CD4-positive, alpha-beta T cell (primary cell): Measurements from ENCODE around the gene PPM1H. TPM values are rescaled to one million over a fixed set of nuclear protein-coding genes. Genes with fewer than 3 reads are reported as not detected.

Experiments
- ATAC-seq: fragments of 200-7000 bp; cut with Tn5 transposase; one replicate; pipeline ENCODE4 v1.10.0; 2022; ENCODE audit warnings: mild to moderate bottlenecking; ENCODE audit not compliant: poor library complexity
- CTCF ChIA-PET: fragments of 350-600 bp; sonication (Branson Sonifier 250); formaldehyde crosslinking; loops from one replicate; lab custom pipeline; 2021; ENCODE audit warnings: antibody characterized with exemption, inconsistent platforms; lab: Charles Lee
- POLR2A ChIA-PET: fragments of 350-600 bp; sonication (Branson Sonifier 250); formaldehyde crosslinking; loops from one replicate; lab custom pipeline; 2021; ENCODE audit warnings: antibody characterized with exemption, inconsistent platforms; lab: Charles Lee
- DNase-seq, 14 experiments: peaks; one replicate each; pipeline ENCODE4 v3.0.0-alpha.2; 2013 to 2020; ENCODE audit warnings: mixed read lengths in 2 of 14
- H3K27ac ChIP-seq, 2 donors: one replicate each; pipeline versions ENCODE4 v1.5.1 to v1.7.0; 2013; ENCODE audit warnings: low read length in 2 of 2, low read depth in 1 of 2, mild to moderate bottlenecking in 1 of 2
- H3K27me3 ChIP-seq, 2 experiments: 1 replicate in 1 of 2; 2 replicates in 1 of 2; pipeline versions ENCODE4 v1.6.1 to v1.7.0; 2013; ENCODE audit warnings: low read length in 2 of 2, control low read depth in 1 of 2, mild to moderate bottlenecking in 1 of 2, moderate library complexity in 1 of 2; ENCODE audit not compliant: insufficient read depth in 2 of 2, control insufficient read depth in 1 of 2
- H3K36me3 ChIP-seq: one replicate; pipeline ENCODE4 v1.6.1; 2013; ENCODE audit warnings: low read length, control low read depth; ENCODE audit not compliant: insufficient read depth
- H3K4me1 ChIP-seq: one replicate; pipeline ENCODE4 v1.6.1; 2013; ENCODE audit warnings: low read length, control low read depth; ENCODE audit not compliant: insufficient read depth
- H3K4me3 ChIP-seq: one replicate; pipeline ENCODE4 v1.5.1; 2013; ENCODE audit warnings: mild to moderate bottlenecking, low read length, moderate library complexity
- H3K9me3 ChIP-seq, 2 experiments: 1 replicate in 1 of 2; 2 replicates in 1 of 2; pipeline versions ENCODE4 v1.6.1 to v1.7.0; 2013; ENCODE audit warnings: low read length in 2 of 2, mild to moderate bottlenecking in 2 of 2, control low read depth in 1 of 2, moderate library complexity in 1 of 2; ENCODE audit not compliant: control insufficient read depth in 1 of 2, insufficient read depth in 1 of 2
- H3K27ac Mint-ChIP-seq: one replicate; pipeline ENCODE4 v1.8.0; 2020; ENCODE audit warnings: mixed read lengths
- H3K27me3 Mint-ChIP-seq: one replicate; pipeline ENCODE4 v1.8.0; 2021; ENCODE audit warnings: mixed read lengths
- H3K36me3 Mint-ChIP-seq: one replicate; pipeline ENCODE4 v1.8.0; 2021; ENCODE audit warnings: low read depth, mixed read lengths
- H3K4me1 Mint-ChIP-seq: one replicate; pipeline ENCODE4 v1.8.0; 2021; ENCODE audit warnings: low read depth, mixed read lengths
- H3K4me3 Mint-ChIP-seq: one replicate; pipeline ENCODE4 v1.8.0; 2020; ENCODE audit warnings: mild to moderate bottlenecking, mixed read lengths
- H3K9me3 Mint-ChIP-seq: one replicate; pipeline ENCODE4 v1.8.0; 2020; ENCODE audit warnings: mixed read lengths
- CTCF ChIP-seq: fragments of 200-600 bp; IDR thresholded peaks from one replicate; pipeline ENCODE4 v1.8.0; 2022; ENCODE audit warnings: antibody characterized with exemption, mild to moderate bottlenecking
- intact Hi-C, 2 experiments: fragments of 100-400 bp; cut with DNase I in 1 of 2; cut with micrococcal nuclease in 1 of 2; formaldehyde crosslinking; loops; one replicate each; pipeline versions ENCODE4 v1.15.1 to v1.9.0; 2023 to 2025; cut with DNase I, micrococcal nuclease
- total RNA-seq, 174 experiments: library from RNA in 2 of 174; stranded (reverse) in 2 of 174; gene quantifications; one replicate each; pipeline ENCODE4 v1.2.3 and lab custom pipeline; 2021 to 2026

Gene PPM1H
- total RNA-seq, 2 experiments from 2014 or later = not detected

- Mint-ChIP-seq H3K27me3 (peaks cover 3% of the 10 kb centered on the region), H3K27ac (no peak overlapping the region), H3K9me3 (no peaks in the 10 kb centered on the region), H3K36me3 (no peaks in the 10 kb centered on the region), H3K4me1 (no peaks in the 10 kb centered on the region), H3K4me3 (no peak overlapping the region)
- Histone ChIP-seq H3K4me1 (no peaks in the 10 kb centered on the region), H3K27me3 (no peaks in the 10 kb centered on the region), H3K4me3 (no peak overlapping the region), H3K9me3 (no peaks in the 10 kb centered on the region), H3K36me3 (no peaks in the 10 kb centered on the region), H3K27ac (no peak overlapping the region)
- intact Hi-C loops = no loop called here
- ChIA-PET CTCF (no interaction called here), POLR2A (no interaction called here)
- no peak for ATAC-seq
- no peak for TF ChIP-seq CTCF
- no peak for DNase-seq
Observed at GRCh38 chr12:62728741-62729140, 206.2 kb downstream of the PPM1H start.

DNA sequence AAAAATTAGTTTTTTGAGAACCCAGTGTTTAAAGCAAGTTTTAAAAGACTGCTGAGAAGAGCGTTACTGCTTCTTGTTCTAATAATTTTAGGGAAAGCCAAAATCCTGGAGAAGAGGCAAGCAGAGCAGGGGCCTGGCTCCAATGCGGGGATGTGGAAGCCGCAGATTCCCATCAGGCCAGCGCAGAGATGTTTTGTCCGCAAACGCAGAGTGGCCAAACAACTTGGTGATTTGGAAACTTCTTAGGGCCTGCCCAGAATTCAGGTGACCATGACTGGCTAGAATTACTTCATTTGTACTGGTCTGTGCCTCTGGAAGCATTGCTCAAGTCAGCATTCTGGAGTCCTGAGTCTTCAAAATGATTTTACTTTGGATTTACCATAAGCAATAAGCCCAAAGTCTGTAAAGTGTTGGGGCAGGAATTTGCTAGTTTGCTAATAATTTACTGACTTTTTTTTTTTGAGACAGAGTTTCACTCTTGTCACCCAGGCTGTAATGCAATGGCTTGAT is 208.4 kb downstream of the PPM1H start:
- POLR2A ChIA-PET = no interaction called here
- H3K27ac Mint-ChIP-seq = no peak overlapping the region

GRCh38 chr12:62725781-62726180 is 209.2 kb downstream of the PPM1H start:
- Mint-ChIP-seq H3K4me1 (no peaks in the 10 kb centered on the region), H3K36me3 (no peaks in the 10 kb centered on the region), H3K9me3 (no peaks in the 10 kb centered on the region), H3K4me3 (no peak overlapping the region), H3K27ac (no peak overlapping the region), H3K27me3 (peaks cover 3% of the 10 kb centered on the region)
- intact Hi-C loops = no loop called here
- POLR2A ChIA-PET = no interaction called here
- no peaks in the 10 kb centered on the region for H3K4me1 ChIP-seq
- ATAC-seq = no peak
- H3K4me3 ChIP-seq = no peak overlapping the region
- no peak for DNase-seq
- CTCF ChIA-PET = no interaction called here
- H3K9me3 ChIP-seq = no peaks in the 10 kb centered on the region
- TF ChIP-seq CTCF = no peak
- H3K27me3 ChIP-seq = no peaks in the 10 kb centered on the region
- H3K27ac ChIP-seq = no peak overlapping the region
- H3K36me3 ChIP-seq = no peaks in the 10 kb centered on the region

More for the DNA sequence above, 208.4 kb downstream of the PPM1H start:
- Histone ChIP-seq H3K36me3 (no peaks in the 10 kb centered on the region), H3K4me1 (no peaks in the 10 kb centered on the region), H3K4me3 (no peak overlapping the region), H3K27me3 (no peaks in the 10 kb centered on the region), H3K27ac (no peak overlapping the region), H3K9me3 (no peaks in the 10 kb centered on the region)
- ATAC-seq (no peak), DNase-seq (no peak)
- Mint-ChIP-seq H3K4me1 (no peaks in the 10 kb centered on the region), H3K27me3 (peaks cover 3% of the 10 kb centered on the region), H3K36me3 (no peaks in the 10 kb centered on the region), H3K4me3 (no peak overlapping the region), H3K9me3 (no peaks in the 10 kb centered on the region)
- TF ChIP-seq CTCF = no peak
- intact Hi-C loops = no loop called here
- CTCF ChIA-PET = no interaction called here
